ENCODE data around the gene RFC2. TPM values are rescaled to one million over a fixed set of nuclear protein-coding genes. Genes with fewer than 3 reads are reported as not detected.
A peak's percentile ranks its signal among the peaks of the same experiment; 100 is the strongest.

RFC2 gene
- total RNA-seq, 6 donors from 2014 or later: 9.5 to 19.4 (median 14.0) TPM

GRCh38 chr7:74291535-74291934, 37.3 kb upstream of the RFC2 start:
- no peaks in the 10 kb centered on the region for H3K9me3 ChIP-seq
- no peaks in the 10 kb centered on the region for H3K36me3 ChIP-seq
- H3K4me1 ChIP-seq: peaks cover 17 to 45% (median 33%) of the 10 kb centered on the region in 4 donors
- ATAC-seq (ENCODE audit: low FRiP score in 2 of 2) (no peak), DNase-seq (no peak)
- H3K4me3 ChIP-seq: no peak overlapping the region
- peaks cover 0 to 3% (median 0%) of the 10 kb centered on the region in 4 donors for H3K27me3 ChIP-seq
- no peak overlapping the region for H3K27ac ChIP-seq
- TF ChIP-seq POLR2AphosphoS5 (IDR thresholded peaks at IDR 0.05) (no peak), CTCF (IDR thresholded peaks at IDR 0.05) (no peak), EP300 (IDR thresholded peaks at IDR 0.05) (no peak), POLR2A (IDR thresholded peaks at IDR 0.05) (no peak)
- 80 to 83% methylated on average over 4 to 5 of the region's 5 CpGs for WGBS, 2 donors

GRCh38 chr7:74290981-74291441, 36.8 kb upstream of the RFC2 start:
- H3K9me3 ChIP-seq: no peaks in the 10 kb centered on the region
- H3K27ac ChIP-seq: peak overlapping the region in 1 of 4 donors; percentile 82
- no peak for ATAC-seq (ENCODE audit: low FRiP score in 2 of 2)
- WGBS, 2 donors: 59 to 67% methylated on average over 6 to 10 of the region's 10 CpGs
- H3K36me3 ChIP-seq: no peaks in the 10 kb centered on the region
- H3K4me1 ChIP-seq: peaks cover 17 to 45% (median 33%) of the 10 kb centered on the region in 4 donors
- DNase-seq: no peak
- TF ChIP-seq POLR2AphosphoS5 (IDR thresholded peaks at IDR 0.05) (no peak), CTCF (IDR thresholded peaks at IDR 0.05) (no peak), EP300 (IDR thresholded peaks at IDR 0.05) (no peak), POLR2A (IDR thresholded peaks at IDR 0.05) (no peak)
- H3K27me3 ChIP-seq: peaks cover 0 to 3% (median 0%) of the 10 kb centered on the region in 4 donors
- peak overlapping the region in 3 of 4 donors; percentile 89 to 97 (median 90) for H3K4me3 ChIP-seq

- H3K27me3 ChIP-seq: peaks cover 0 to 3% (median 0%) of the 10 kb centered on the region in 4 donors
- DNase-seq: no peak
- no peak for TF ChIP-seq POLR2AphosphoS5 (IDR thresholded peaks at IDR 0.05)
- no peak for TF ChIP-seq CTCF (IDR thresholded peaks at IDR 0.05)
- peak overlapping the region in 3 of 4 donors; percentile 75 to 92 (median 82) for H3K27ac ChIP-seq
- ATAC-seq (ENCODE audit: low FRiP score in 2 of 2): no peak
- H3K36me3 ChIP-seq: no peaks in the 10 kb centered on the region
- H3K4me1 ChIP-seq: peaks cover 17 to 45% (median 33%) of the 10 kb centered on the region in 4 donors
- H3K4me3 ChIP-seq: peak overlapping the region; percentile 72 to 97 (median 90)
- H3K9me3 ChIP-seq: no peaks in the 10 kb centered on the region
- 8 to 14% methylated on average over 8 to 9 of the region's 9 CpGs for WGBS, 2 donors
Observed at GRCh38 chr7:74290553-74290950, 36.4 kb upstream of the RFC2 start.

GRCh38 chr7:74289659-74290552, 35.7 kb upstream of the RFC2 start:
- Histone ChIP-seq H3K27ac (peak overlapping the region; percentile 75 to 92 (median 78)), H3K4me1 (peaks cover 17 to 42% (median 27%) of the 10 kb centered on the region in 4 donors), H3K36me3 (no peaks in the 10 kb centered on the region), H3K9me3 (no peaks in the 10 kb centered on the region), H3K4me3 (peak overlapping the region; percentile 72 to 97 (median 90)), H3K27me3 (peaks cover 0 to 3% (median 0%) of the 10 kb centered on the region in 4 donors)
- WGBS, 2 donors: 0 to 4% methylated on average over 3 to 16 of the region's 60 CpGs
- ATAC-seq (ENCODE audit: low FRiP score in 2 of 2) (peak in 1 of 2 donors; percentile 31), DNase-seq (peak in 1 of 2 donors; percentile 89)
- TF ChIP-seq POLR2AphosphoS5 (IDR thresholded peaks at IDR 0.05) (no peak), EP300 (IDR thresholded peaks at IDR 0.05) (no peak), POLR2A (IDR thresholded peaks at IDR 0.05) (no peak), CTCF (IDR thresholded peaks at IDR 0.05) (no peak)

Data from upper lobe of left lung (tissue), 6 donors.